SHP77 treated with DMSO at 0.1 percent for 48 hours (cell line): ENCODE measurements around the gene RAB6B.
"Not testable (repeated sequence)": the region's sequence is repeated elsewhere in the genome, so short reads cannot be mapped to it uniquely, and the experiment has no call there.

Experiments used
- DNase-seq: peaks from one replicate; lab custom pipeline; 2025; lab: John Stamatoyannopoulos, UW

Gene RAB6B

GRCh38 chr3:133805702-133806475, 89.8 kb downstream of the RAB6B start, which contains the start of gene SRPRB:
Gene SRPRB (plus strand): TSS chr3:133805815. CDS start chr3:133805849, 34 bp downstream.
- DNase-seq, result peak; percentile 89

- DNase-seq, result no peak
These were observed 90.3 kb downstream of the RAB6B start for GRCh38 chr3:133805384-133805701.

- DNase-seq, result no peak
These were observed 90.8 kb downstream of the RAB6B start for GRCh38 chr3:133804896-133805295.

GRCh38 chr3:133803469-133803868, 92.2 kb downstream of the RAB6B start:
- DNase-seq, result no peak

- DNase-seq, result peak; percentile 4
These were observed 95.7 kb downstream of the RAB6B start for GRCh38 chr3:133799794-133800585.

GRCh38 chr3:133797396-133798105, 98.1 kb downstream of the RAB6B start:
- no peak for DNase-seq

- DNase-seq, result no peak
These were observed 103.4 kb downstream of the RAB6B start for GRCh38 chr3:133792171-133792763.

- no peak for DNase-seq
These were observed 107.7 kb downstream of the RAB6B start for GRCh38 chr3:133788024-133788423.

- DNase-seq, result no peak
These were observed 111.9 kb downstream of the RAB6B start for GRCh38 chr3:133783762-133784161.

- DNase-seq, result no peak
These were observed 113.2 kb downstream of the RAB6B start for GRCh38 chr3:133782454-133782853.

- no peak for DNase-seq
These were observed 114.1 kb downstream of the RAB6B start for GRCh38 chr3:133781570-133781969.

GRCh38 chr3:133780756-133781155, 114.9 kb downstream of the RAB6B start:
- DNase-seq, result not testable (repeated sequence)

GRCh38 chr3:133779626-133780203, 116.0 kb downstream of the RAB6B start:
- no peak for DNase-seq

GRCh38 chr3:133777807-133778568, 117.7 kb downstream of the RAB6B start:
- no peak for DNase-seq

- no peak for DNase-seq
These were observed 118.8 kb downstream of the RAB6B start for GRCh38 chr3:133776794-133777438.

- no peak for DNase-seq
These were observed 119.8 kb downstream of the RAB6B start for GRCh38 chr3:133775835-133776234.

GRCh38 chr3:133775309-133775708, 120.4 kb downstream of the RAB6B start:
- DNase-seq, result no peak
